GM19452 (cell line): ENCODE measurements around the gene BBOF1.

ENCODE experiments used
- ATAC-seq: cut with Tn5 transposase; IDR thresholded peaks from one replicate; pipeline ENCODE4 v1.9.1; 2021; ENCODE audit not compliant: unreplicated experiment

BBOF1 gene

DNA sequence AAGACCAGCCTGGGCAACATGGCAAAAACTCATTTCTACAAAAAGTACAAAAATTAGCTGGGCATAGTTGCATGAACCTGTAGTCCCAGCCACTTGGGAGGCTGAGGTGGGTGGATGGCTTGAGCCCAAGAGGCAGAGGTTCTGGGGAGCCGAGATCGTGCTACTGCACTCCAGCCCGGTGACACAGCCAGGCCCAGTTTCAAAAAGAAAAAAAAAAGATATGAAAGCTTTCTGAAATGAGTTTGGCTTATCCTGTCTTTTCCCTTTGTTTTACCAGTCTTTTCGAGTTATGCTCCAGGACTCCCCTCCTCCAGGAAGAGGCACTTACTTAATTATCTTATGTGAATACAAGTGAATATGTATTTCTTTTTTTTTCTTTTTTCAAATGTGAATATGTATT lies 3.2 kb downstream of the BBOF1 start:
- no peak for ATAC-seq

DNA sequence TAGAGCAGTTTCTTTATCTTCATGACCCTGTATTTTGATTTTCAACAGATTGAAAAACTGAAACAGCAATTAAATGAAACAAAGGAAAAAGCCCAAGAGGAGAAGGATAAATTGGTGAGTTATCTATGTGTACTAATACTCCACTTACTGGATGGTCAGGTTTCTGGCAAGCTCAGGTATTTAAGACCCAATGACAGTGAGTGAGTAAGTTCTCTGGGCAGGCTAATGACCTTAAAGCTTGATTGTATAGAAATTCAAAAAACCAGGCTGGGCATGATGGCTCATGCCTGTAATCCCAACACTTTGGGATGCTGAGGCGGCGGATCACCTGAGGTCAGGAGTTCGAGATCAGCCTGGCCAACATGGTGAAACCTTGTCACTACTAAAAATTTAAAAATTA lies 10.0 kb downstream of the BBOF1 start:
- no peak for ATAC-seq

DNA sequence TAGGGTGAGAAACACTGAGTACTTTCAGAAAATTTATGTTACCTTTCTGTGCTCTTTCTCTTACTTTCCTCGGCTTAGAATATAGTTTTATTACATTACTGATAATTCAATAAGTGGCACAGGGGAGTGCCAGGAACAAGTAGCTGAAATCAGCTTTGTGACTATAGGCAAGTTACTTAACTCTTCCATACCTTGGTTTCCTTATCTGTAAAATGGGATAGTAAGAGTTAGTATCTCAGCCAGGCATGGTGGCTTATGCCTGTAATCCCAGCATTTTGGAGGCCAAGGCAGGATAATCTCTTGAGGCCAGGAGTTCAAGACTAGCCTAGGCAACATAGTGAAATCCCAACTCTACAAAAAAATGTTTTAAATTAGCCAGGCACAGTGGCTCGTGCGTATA lies 15.4 kb downstream of the BBOF1 start:
- ATAC-seq = no peak

DNA sequence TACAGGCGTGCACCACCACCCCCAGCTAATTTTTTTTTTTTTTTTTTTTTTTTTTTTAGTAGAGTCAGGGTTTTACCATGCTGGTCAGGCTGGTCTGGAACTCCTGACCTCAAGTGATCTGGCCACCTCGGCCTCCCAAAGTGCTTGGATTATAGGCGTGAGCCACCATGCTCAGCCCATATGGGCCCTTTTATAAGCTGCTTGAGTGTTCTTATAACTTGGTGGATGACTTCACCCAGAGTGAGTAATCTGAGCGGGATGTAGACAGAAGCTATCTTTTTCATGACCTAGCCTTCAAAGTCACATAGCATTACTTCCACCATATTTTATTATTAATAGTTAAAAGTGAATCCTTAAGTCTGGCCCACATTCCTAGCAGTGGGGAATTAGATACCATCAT lies 16.4 kb downstream of the BBOF1 start:
- ATAC-seq = no peak

DNA sequence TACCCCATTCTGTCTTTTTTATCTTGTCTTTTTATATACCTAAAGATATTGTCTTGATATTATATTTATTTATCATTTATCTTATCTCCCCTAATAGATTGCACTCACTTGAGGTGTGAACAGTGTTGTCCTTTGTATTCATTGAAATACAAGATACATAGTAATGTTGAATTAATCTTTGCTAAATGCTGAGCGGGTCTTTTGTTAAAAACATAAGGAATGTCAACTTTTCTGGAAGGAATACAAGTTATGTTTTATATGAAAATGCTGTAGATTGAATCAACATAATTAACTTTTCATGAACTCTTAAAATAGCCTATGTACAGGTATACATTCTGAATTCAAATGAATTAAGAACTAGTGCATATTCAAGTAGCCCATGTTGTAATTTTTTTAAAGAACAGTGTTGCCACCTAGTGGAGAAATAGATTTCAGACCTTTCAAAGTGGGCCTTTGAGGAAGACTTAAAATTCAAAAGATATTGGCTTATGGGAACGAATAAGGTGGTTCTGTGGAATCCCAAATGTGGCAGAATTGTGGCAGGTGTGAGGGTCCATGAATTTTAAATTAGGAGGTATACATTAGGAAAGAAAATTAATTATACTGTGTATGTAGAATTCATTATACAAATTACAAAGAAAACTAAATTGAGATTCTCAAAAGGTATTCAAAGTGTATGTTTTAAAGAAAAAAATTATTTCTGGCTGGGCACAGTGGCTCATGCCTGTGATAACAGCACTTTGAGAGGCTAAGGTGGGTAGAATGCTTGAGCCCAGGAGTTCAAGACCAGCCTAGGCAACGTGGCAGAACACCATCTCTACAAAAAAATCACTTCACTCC lies 19.1 kb downstream of the BBOF1 start:
- no peak for ATAC-seq

DNA sequence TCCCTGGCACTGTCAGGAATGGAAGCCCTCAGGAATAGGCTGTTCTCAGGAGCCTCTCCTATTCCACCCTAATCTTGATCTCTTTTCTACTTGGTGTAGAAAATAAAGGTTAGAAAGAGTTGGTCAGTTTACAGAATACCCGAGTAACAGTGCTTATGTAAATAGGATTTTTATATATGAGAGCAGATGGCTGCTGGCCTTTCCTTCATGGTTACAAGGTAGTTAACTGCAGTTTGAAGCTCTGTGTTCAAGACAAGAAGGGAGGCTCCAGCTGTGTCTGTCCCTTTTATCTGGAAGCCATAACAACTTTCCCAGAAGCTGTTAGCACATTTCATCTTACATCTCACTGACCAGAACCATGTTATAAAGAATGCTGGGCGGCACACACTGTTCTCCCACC lies 23.1 kb downstream of the BBOF1 start:
- no peak for ATAC-seq

DNA sequence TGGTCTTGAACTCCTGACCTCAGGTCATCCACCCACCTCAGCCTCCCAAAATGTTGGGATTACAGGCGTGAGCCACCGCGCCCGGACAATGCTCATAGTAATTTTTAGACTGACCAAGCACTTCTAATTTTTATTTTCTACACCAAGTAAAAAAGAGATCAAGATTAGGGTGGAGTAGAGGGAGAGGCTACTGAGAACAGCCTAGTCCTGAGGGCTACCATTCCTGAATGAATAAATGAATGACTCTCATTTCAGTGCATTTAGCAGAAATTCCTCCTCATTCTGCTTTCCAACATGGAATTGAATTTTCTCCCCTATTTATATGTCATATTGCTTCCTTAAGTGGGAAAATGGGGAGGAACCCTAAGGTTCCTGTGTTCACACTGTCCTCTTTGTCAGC lies 26.4 kb downstream of the BBOF1 start:
- no peak for ATAC-seq

DNA sequence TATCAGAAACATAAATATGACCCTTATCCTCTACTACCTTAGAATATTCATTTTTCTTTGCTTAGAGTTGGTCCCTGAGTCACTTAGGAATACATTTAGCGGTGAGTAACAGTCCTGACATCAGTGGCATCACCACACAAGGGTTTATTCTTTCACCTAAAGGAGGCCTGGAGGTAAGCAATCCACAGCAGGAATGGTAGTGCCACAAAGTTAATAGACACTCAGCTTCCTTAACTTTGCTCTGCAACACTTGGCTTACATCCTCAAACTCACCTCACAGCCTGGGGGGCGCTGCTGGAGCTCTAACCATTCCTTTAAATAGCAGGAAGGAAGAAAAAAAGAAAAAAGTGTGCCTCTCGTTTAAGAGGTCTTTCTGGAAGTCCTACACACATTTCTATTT lies 29.1 kb downstream of the BBOF1 start:
- no peak for ATAC-seq

DNA sequence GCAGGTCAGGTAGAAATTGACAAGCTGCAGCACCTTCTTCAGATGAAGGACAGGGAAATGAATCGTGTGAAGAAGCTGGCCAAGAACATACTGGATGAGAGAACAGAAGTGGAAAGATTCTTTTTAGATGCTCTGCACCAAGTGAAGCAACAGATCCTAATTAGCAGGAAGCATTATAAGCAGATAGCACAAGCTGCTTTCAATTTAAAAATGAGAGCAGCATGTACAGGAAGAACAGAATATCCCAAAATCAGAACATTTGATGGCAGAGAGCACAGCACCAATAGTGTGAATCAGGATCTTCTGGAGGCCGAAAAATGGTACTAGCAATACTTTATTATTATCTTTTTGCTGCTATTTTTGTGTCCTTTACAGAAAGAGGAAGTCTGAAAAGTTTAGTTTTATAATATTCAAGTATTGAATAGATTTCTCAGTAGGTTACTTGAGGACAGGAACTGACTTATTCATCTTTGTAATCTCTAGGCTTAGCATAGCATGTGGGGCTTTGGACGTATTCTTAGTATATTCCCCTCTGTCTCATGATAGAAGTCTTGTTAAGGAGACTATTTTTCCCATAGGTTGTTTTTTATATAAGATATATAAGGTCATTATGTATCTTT lies 30.8 kb downstream of the BBOF1 start:
- no peak for ATAC-seq

DNA sequence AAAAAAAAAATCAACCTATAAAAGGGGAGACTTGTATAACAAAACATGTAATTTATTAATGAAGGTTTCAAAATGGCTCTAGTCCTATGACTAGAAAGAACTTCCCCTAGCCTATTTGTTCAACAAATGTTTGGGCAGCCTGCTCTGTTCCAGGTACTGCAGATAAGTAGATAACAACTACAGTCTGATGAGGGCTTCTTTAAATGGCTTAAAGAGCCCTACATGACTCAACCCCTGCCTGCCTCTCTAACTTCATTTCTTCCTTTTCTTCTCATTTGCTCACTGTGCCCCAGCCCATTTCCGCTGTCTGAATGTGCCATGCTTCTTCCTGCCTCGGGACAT lies 43.6 kb downstream of the BBOF1 start:
- ATAC-seq = no peak

DNA sequence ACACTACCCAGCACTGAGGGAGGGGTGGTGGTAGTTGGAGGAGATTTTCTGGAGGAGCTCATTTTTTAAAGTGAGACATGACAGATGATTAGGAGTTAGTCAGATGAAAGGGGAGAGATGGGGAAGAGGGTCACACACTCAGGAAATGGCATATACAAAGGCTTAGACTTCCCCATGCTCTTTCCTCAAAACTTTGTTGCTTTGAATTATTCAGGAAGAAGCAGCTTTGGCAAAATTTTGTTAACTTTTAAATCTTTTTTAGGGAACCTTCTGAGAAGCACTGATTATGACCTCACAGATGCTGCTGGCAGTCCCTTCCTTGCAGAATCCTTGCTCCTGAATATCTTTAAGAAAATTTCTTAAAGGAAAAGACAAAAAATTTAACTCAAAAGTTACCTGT lies 45.3 kb downstream of the BBOF1 start:
- no peak for ATAC-seq

DNA sequence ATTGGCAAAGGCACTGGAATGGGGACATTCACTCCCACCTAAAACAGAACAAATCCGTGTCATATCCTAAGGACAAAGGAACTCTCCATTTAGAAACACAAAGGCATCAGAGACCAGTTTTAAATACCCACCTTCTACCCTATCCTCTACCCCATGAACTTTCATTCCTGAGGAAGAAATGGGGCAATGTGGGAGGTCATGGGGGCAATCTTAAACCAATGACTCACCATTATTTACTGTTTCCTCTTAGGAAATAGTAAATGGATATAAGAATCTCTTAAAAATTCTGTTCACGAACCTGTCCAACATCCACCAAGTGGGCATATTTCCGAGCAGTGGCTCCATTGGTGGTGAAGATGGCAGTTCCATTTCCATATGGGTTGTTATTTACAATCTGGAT lies 45.7 kb downstream of the BBOF1 start:
- no peak for ATAC-seq

DNA sequence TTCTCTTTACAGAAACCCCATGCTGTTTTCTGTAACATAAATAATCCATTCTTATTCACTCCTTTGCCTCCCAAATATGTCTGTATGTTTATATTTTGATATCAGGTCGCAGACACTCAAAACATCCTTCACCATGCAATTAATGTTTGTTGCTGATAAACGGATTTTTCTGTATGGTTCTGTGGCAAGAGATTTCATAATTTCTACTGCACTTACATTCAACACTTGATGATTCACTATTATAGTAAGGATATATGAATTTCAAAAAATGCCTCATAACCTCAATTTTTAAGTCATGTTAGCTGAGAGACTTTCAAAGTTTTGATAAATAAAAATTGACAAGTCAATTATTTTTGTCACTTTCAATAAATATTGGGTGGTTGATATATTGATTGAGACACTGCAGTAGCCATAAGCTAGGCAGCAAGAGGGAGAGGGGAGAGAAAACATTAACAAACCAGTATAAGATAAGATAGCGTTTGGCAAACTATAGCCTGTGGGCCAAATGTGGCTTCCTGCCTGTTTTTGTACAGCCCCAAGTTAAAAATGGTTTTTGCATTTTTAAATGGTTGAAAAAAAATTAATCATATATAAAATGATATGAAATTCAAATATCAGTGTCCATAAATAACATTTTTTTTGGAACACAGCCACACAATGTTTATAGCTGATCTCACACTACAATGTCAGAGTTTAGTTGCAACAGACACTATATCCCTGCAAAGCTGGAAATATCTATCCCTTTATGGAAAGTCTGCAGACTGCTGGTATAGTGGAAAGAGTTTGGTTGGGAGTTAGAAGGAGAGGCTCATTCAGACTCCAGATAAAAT lies 46.8 kb downstream of the BBOF1 start:
- ATAC-seq = no peak

DNA sequence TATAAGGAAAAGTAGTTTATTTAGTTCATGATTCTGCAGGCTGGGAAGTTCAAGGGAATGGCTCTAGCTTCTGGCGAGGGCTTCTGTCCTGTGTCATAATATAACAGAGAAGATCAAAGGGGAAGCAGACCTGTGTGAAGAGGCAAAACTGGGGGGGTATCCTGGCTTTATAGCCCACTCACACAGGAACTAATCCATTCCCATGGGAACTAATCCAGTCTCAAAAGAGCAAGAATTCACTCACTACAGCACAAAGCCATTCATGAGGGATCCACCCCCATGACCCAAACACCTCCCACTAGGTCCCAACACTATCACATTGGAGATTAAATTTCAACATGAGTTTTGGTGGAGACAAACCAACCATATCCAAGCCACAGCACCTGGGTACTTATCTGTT lies 58.3 kb downstream of the BBOF1 start:
- no peak for ATAC-seq

DNA sequence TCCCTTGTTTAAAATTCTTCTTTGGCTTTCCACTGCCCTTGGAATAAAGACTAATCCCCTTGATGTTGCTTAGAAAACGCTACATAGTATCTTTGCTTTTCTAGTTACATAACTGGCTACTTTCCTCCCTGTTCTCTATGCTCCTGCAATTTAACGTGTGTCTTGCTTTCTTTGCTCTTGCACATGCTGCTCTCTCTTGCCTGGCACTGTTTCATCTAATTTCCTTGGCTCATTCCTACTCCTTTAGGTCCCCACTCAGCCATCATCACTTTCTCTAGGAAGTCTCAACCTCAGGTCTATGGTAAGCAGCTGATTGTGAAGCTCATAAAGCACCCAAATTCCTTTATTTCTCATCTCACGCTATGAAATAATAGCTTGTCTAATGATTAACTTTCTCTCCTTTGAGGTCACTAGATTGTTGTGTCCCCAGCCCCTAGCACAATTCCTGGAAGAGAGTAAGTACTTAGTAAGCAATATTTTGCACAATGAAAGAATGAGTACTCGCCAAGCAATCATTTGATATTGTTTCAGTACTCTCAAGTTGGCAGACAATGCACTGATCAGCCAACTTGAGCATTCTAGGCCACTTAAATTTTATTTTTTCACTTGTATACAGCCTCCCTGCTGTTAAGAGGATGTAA lies 61.8 kb downstream of the BBOF1 start:
- ATAC-seq = no peak

DNA sequence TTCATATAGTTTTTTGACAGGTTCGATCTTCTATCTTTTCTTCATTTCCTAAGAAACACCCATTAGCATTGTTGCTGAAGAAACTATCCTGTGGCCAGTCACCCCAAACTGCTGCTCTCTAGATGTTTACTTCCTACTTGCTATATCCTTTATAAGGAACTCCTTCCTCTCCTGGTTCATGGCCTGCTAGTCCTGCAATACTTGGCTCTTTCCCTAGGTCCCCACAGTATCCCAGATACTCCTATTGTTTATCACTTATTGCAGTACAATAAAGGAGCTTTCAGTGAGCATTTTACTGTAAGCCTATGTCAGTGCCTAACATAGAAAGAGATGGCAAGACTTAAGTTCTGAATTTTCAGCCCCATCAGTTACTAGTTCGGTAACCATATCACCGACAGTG lies 62.3 kb downstream of the BBOF1 start:
- ATAC-seq = no peak

DNA sequence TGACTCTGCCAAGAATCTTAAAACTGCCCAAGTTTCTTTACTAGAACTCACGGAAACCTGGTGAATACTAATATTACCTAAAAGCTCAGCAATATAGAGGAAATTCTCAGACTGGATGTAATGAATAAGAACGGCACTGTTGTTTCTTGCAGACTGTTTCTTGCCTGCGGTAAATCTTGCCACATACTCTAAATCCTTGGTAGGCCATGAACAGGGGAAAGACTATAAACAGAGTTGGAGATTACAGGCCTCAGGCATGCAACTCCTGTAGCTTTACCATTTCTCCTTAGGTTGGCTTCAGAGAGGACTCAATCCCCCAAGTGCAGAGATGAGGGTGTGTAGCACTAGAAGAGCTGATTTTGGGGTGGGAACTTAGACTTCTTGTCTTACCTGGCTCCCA lies 64.0 kb downstream of the BBOF1 start:
- no peak for ATAC-seq

DNA sequence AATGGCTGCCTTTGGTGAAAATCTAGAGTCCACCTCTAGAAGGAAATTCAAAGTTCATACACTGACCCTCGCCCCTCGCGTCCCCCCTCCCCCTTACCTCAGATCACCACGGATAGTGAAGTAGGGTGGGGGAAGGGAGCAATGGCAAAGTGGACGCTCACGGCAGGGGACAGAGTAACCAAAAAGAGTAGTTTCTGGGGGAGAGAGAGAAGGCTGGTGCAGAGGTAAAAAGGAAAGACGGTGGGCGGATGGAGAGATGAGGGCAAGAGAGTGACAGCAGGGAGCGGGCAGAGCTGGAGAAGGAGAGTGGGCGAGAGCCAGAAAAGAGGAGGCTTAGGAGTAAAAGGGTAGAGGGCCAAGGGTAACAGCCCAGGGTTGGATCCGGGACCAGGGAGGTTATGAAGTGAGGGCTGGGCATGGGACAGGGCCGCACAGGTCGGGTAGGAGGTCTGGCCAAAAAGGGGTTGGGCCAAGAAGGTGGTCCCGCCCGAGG lies 64.7 kb downstream of the BBOF1 start:
- peak; percentile 9 for ATAC-seq

DNA sequence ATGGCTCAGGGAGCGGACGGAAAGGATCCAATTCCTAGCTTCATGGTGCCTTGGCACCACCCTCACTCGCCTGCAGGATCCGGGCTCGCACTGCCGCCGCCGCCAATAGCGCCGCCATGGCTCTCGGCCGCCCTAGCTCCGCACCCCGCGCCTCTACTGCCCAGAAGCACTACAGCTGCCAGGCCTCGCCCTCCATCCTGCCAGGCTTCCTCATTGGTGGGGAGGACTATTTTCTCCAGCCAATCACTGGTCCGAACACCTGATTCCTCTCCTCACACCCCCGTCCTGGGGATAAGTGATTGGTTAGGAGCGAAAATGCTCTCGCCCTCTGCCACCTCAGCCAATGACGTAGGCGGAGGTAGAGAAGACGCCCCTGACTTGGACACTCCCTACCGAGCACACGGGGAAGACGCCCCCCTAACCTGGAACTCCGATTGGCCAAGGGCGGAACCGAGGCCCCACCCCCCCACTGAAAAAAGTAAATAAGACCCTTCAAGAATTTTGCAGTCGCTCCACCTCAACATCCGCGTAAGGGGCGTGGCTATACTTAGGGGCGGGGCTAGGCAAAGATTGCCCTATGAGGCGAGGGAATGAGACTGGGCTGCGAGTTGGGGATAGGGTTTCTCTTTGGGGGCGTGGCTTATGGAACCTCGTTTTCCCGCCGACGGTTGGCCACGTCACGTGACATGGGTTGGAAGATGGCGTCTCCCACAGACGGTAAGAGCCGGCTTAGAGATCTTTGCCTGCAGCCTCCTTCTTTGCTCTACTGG lies 65.3 kb downstream of the BBOF1 start, which contains the start of the genes ALDH6A1 and LIN52:
TSS of gene ALDH6A1 (minus strand) at position 177 of the 770 bp plus-strand sequence. CDS start at position 118, 59 bp downstream.
TSS of gene LIN52 (plus strand) at position 680 of the 770 bp plus-strand sequence. CDS start at position 699, 19 bp downstream.
- ATAC-seq = peak; percentile 88

DNA sequence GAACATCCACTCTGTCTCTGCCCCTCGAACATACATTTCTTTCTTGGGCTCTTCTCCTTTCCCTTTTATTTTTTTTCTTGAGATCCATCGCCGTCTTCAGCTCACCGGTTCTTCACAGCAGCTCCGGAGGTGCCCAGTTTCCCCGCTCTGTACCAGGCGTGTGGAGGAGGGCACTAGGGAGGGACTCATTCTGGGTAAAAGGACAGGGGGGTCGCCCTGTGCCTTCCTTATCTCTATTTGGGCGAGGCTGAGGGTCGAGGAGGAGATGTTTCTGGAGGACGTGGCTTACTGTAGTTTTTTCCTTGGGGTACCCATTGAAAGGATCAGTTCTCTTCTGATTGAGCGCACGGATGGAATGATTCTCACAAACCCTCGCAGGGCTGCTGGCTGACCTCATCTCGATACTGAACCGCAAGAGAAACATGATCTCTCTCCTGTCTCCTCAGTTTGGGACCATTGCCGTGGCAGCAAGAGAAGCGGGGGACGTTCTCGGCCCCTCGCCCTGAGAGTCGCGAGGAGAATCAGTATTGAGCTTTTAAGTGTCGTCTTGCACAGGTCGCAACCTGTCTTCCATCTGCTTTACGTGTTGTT lies 66.0 kb downstream of the BBOF1 start:
- no peak for ATAC-seq
